Measurements from ENCODE around the gene PTBP3.

- TF ChIP-seq POLR2A (IDR thresholded peaks at IDR 0.05; ENCODE audit: low read length) (no peak), GATA1 (IDR thresholded peaks at IDR 0.05; ENCODE audit: low read depth, low read length) (no peak)
Observed at GRCh38 chr9:112218908-112219307, 114.5 kb downstream of the PTBP3 start.

Measured in erythroblast (primary cell).